ENCODE data around the gene KCNJ11.

DNA sequence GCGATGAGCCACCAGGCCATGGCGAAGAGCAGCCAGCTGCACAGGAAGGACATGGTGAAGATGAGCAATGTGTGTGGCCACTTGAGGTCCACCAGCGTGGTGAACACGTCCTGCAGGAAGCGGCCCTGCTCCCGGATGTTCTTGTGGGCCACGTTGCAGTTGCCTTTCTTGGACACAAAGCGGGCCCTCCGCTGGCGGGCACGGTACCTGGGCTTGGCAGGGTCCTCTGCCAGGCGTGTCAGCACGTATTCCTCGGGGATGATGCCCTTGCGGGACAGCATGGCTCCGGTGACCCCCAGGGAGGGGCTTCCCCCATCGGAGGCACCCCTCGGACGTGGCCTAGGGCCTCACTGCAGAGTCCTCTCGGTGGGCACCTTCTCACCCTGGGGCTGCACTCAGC is 648 bp downstream of the KCNJ11 start:
- TF ChIP-seq, protein P1, sequence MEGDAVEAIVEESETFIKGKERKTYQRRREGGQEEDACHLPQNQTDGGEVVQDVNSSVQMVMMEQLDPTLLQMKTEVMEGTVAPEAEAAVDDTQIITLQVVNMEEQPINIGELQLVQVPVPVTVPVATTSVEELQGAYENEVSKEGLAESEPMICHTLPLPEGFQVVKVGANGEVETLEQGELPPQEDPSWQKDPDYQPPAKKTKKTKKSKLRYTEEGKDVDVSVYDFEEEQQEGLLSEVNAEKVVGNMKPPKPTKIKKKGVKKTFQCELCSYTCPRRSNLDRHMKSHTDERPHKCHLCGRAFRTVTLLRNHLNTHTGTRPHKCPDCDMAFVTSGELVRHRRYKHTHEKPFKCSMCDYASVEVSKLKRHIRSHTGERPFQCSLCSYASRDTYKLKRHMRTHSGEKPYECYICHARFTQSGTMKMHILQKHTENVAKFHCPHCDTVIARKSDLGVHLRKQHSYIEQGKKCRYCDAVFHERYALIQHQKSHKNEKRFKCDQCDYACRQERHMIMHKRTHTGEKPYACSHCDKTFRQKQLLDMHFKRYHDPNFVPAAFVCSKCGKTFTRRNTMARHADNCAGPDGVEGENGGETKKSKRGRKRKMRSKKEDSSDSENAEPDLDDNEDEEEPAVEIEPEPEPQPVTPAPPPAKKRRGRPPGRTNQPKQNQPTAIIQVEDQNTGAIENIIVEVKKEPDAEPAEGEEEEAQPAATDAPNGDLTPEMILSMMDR (IDR thresholded peaks at IDR 0.05; ENCODE audit: extremely low read depth in 1 of 2, insufficient read depth in 1 of 2, low read depth in 1 of 2, low read length in 2 of 2): no peak
- TF ChIP-seq EZH2 (IDR thresholded peaks at IDR 0.05; ENCODE audit: borderline replicate concordance, low read depth, low read length, severe bottlenecking) (no peak), POLR2AphosphoS5 (IDR thresholded peaks at IDR 0.05; ENCODE audit: insufficient read depth, low read depth, low read length) (no peak)

All from endothelial cell of umbilical vein (primary cell).